DOHH2 (cell line): ENCODE measurements around the gene GCSAML.

Experiments
- CTCF ChIP-seq: fragments of 200-600 bp; sonication (generic); IDR thresholded peaks from one replicate; pipeline ENCODE4 v1.5.1; 2014; ENCODE audit warnings: antibody characterized with exemption, mild to moderate bottlenecking, low read depth, low read length; ENCODE audit not compliant: poor library complexity, severe bottlenecking
- EZH2phosphoT487 ChIP-seq: fragments of 200-600 bp; sonication (generic); IDR thresholded peaks from 2 replicates; pipeline ENCODE4 v1.6.1; 2017; ENCODE audit warnings: borderline replicate concordance, mild to moderate bottlenecking, antibody characterized with exemption, low read length, moderate library complexity, mixed read lengths

- no peak for TF ChIP-seq CTCF
- TF ChIP-seq EZH2phosphoT487: no peak
Observed at GRCh38 chr1:247588060-247588459, 39.1 kb downstream of the GCSAML start, which contains the start of gene OR2G2.
